ENCODE measurements around the gene GDPD5. TPM values are rescaled to one million over a fixed set of nuclear protein-coding genes. Genes with fewer than 3 reads are reported as not detected.

GDPD5 gene
- total RNA-seq, 3 donors from 2014 or later (not counting 1 experiment from before 2014, with no cell fraction given): 49.7 to 95.2 (median 60.2) TPM

DNA sequence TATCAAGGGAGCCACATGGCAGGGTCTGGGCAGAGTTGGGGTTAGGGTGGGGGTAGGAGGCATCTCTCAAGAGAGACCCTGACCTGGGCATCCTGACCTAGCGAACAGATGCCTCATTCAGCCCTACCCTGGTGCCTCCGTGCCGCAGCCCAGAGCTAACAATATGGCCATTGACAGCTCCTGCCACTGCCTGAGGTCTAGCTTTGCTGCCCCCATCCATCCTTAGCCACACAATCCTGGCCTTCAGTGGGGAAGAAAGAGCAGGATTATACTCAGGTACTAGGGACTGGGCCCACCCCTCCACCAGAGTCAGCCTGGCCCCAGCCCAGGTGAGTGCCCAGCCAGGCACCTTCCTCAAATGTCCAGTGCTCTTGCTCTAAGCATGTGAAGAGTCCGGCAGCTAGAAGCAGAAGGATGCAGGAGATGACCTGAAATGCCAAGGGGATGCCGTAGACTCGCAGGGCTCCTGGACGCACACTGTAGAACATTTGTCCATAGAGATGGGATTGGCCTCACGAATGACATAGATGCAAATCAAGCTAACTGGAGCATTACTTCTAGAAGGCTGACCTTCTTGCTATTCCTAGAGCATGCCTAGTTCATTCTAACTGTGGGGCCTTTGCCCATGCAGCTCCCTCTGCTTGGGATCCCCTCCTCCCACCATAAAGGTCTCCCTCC lies 23.0 kb upstream of the GDPD5 start:
- WGBS (ENCODE audit: insufficient coverage): 96% methylated on average over 8 of the region's 8 CpGs
- DNase-seq (no peak), ATAC-seq (no peak)
- Histone ChIP-seq H3K27ac (ENCODE audit: low read length) (no peak overlapping the region), H3K4me3 (ENCODE audit: low read length) (no peak overlapping the region), H3K36me3 (ENCODE audit: control insufficient read depth, insufficient read depth, low read length) (no peaks in the 10 kb centered on the region), H3K9me3 (ENCODE audit: control insufficient read depth, insufficient read depth, low read length) (no peaks in the 10 kb centered on the region), H3K27me3 (ENCODE audit: control insufficient read depth, insufficient read depth, low read length) (no peaks in the 10 kb centered on the region), H3K4me1 (ENCODE audit: control insufficient read depth, insufficient read depth, low read length) (peaks cover 3% of the 10 kb centered on the region)
- no peak overlapping the region for H3K27ac Mint-ChIP-seq
- H3K27me3 Mint-ChIP-seq (ENCODE audit: low read depth in 2 of 2): peaks cover 0 to 3% of the 10 kb centered on the region in 2 donors
- no peak overlapping the region for H3K4me3 Mint-ChIP-seq
- intact Hi-C loops (cut with micrococcal nuclease): no loop called here
- peaks cover 0 to 9% of the 10 kb centered on the region in 2 donors for H3K4me1 Mint-ChIP-seq
- no peaks in the 10 kb centered on the region for H3K9me3 Mint-ChIP-seq
- no peaks in the 10 kb centered on the region for H3K36me3 Mint-ChIP-seq
- TF ChIP-seq, protein P1, sequence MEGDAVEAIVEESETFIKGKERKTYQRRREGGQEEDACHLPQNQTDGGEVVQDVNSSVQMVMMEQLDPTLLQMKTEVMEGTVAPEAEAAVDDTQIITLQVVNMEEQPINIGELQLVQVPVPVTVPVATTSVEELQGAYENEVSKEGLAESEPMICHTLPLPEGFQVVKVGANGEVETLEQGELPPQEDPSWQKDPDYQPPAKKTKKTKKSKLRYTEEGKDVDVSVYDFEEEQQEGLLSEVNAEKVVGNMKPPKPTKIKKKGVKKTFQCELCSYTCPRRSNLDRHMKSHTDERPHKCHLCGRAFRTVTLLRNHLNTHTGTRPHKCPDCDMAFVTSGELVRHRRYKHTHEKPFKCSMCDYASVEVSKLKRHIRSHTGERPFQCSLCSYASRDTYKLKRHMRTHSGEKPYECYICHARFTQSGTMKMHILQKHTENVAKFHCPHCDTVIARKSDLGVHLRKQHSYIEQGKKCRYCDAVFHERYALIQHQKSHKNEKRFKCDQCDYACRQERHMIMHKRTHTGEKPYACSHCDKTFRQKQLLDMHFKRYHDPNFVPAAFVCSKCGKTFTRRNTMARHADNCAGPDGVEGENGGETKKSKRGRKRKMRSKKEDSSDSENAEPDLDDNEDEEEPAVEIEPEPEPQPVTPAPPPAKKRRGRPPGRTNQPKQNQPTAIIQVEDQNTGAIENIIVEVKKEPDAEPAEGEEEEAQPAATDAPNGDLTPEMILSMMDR (IDR thresholded peaks at IDR 0.05): no peak

DNA sequence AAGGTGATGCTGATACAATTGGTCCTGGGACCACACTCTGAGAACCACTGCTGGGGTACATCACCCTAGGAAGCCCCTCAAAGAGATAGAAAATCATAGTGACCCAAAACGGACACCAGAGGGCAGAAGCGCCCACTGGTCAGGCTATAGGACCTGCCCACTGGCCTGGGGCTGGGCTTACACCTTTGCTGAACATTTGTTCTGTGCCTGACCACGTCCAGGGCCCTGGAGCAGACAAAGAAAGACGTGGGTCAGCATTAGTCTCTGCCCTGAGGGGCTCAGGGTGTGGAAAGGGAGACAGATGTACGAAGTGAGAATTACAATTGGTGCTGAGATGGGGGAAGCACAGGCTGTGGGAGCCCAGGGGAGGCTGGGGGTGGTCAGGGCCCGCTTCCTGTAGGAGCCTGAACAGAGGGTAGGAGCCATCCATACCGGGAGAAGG lies 21.9 kb upstream of the GDPD5 start:
- peaks cover 0 to 8% of the 10 kb centered on the region in 2 donors for H3K27me3 Mint-ChIP-seq (ENCODE audit: low read depth in 2 of 2)
- H3K4me3 Mint-ChIP-seq: no peak overlapping the region
- WGBS (ENCODE audit: insufficient coverage): 19% methylated on average over 7 of the region's 7 CpGs
- Histone ChIP-seq H3K27ac (ENCODE audit: low read length) (no peak overlapping the region), H3K36me3 (ENCODE audit: control insufficient read depth, insufficient read depth, low read length) (no peaks in the 10 kb centered on the region), H3K27me3 (ENCODE audit: control insufficient read depth, insufficient read depth, low read length) (no peaks in the 10 kb centered on the region), H3K4me1 (ENCODE audit: control insufficient read depth, insufficient read depth, low read length) (peaks cover 3% of the 10 kb centered on the region), H3K4me3 (ENCODE audit: low read length) (no peak overlapping the region), H3K9me3 (ENCODE audit: control insufficient read depth, insufficient read depth, low read length) (no peaks in the 10 kb centered on the region)
- no peaks in the 10 kb centered on the region for H3K36me3 Mint-ChIP-seq
- TF ChIP-seq, protein P1 (IDR thresholded peaks at IDR 0.05): peak; percentile 87
- H3K4me1 Mint-ChIP-seq: peaks cover 0 to 9% of the 10 kb centered on the region in 2 donors
- H3K27ac Mint-ChIP-seq: peak overlapping the region in 1 of 2 donors; percentile 59
- H3K9me3 Mint-ChIP-seq: no peaks in the 10 kb centered on the region
- intact Hi-C loops (cut with micrococcal nuclease): no loop called here
- DNase-seq (peak in 1 of 2 donors; percentile 67), ATAC-seq (peak; percentile 49 to 68 (median 55))

DNA sequence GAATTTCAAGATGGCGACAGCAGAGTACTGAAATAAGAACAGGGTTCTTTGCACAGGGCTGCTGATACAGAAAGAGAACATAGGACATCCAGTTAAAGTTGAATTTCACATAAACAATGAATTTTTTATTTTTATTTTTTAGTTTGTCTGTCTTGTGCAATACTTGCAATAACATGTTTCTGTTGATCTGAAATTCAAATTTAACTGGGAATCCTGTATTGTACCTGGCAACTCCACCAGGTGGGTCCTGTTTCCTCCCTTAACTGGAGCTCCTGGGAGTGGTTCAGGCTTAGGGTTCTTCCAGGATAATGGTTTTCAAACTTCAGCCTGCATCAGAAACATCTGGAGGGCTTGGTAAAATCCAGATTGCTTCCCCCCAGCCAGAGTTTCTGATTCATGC lies 21.4 kb upstream of the GDPD5 start:
- no peak for ATAC-seq
- H3K27ac ChIP-seq (ENCODE audit: low read length): no peak overlapping the region
- no peak overlapping the region for H3K4me3 Mint-ChIP-seq

More for the DNA sequence above, 21.4 kb upstream of the GDPD5 start:
- no peaks in the 10 kb centered on the region for H3K9me3 ChIP-seq (ENCODE audit: control insufficient read depth, insufficient read depth, low read length)
- H3K27me3 Mint-ChIP-seq (ENCODE audit: low read depth in 2 of 2): peaks cover 0 to 8% of the 10 kb centered on the region in 2 donors
- no peak overlapping the region for H3K27ac Mint-ChIP-seq
- no peak overlapping the region for H3K4me3 ChIP-seq (ENCODE audit: low read length)
- H3K36me3 Mint-ChIP-seq: no peaks in the 10 kb centered on the region
- no peak for DNase-seq
- peaks cover 3% of the 10 kb centered on the region for H3K4me1 ChIP-seq (ENCODE audit: control insufficient read depth, insufficient read depth, low read length)
- TF ChIP-seq, protein P1 (IDR thresholded peaks at IDR 0.05): no peak
- intact Hi-C loops (cut with micrococcal nuclease): no loop called here
- no peaks in the 10 kb centered on the region for H3K36me3 ChIP-seq (ENCODE audit: control insufficient read depth, insufficient read depth, low read length)
- peaks cover 0 to 9% of the 10 kb centered on the region in 2 donors for H3K4me1 Mint-ChIP-seq
- H3K9me3 Mint-ChIP-seq: no peaks in the 10 kb centered on the region
- no peaks in the 10 kb centered on the region for H3K27me3 ChIP-seq (ENCODE audit: control insufficient read depth, insufficient read depth, low read length)
- 89% methylated on average over 1 of the region's 1 CpG for WGBS (ENCODE audit: insufficient coverage)

Measured in natural killer cell (primary cell).